Right renal cortex interstitium (tissue), 3 donors: ENCODE measurements around the gene UQCRHL. TPM values are rescaled to one million over a fixed set of nuclear protein-coding genes. Genes with fewer than 3 reads are reported as not detected.
"Not testable (repeated sequence)": the region's sequence is repeated elsewhere in the genome, so short reads cannot be mapped to it uniquely, and the experiment has no call there.

Experiments used
- DNase-seq, 3 donors: peaks; one replicate each; pipeline ENCODE4 v3.0.0-alpha.2; 2013; ENCODE audit warnings: low read depth in 3 of 3, low spot score in 2 of 3
- polyA plus RNA-seq, 3 donors: library from polyadenylated mRNA; unstranded; fragments of 120-200 nt; gene quantifications; one replicate each; pipeline ENCODE4 v1.2.1, GENCODE V29; 2013; ENCODE audit not compliant: insufficient read length in 3 of 3

Gene UQCRHL
- polyA plus RNA-seq, result 1 to 10 TPM in 2 of 3 donors, under 1 TPM in 1; 0.92 to 1.1 (median 1.1) TPM

- not testable (repeated sequence) for DNase-seq
Observed at GRCh38 chr1:15807549-15807948, at the start of gene UQCRHL. Gene UQCRHL (minus strand): TSS chr1:15807649. CDS start chr1:15807649, 0 bp downstream.

GRCh38 chr1:15856888-15857287, 49.4 kb upstream of the UQCRHL start:
- DNase-seq, result no peak

- no peak for DNase-seq
Observed at GRCh38 chr1:15852828-15853302, 45.4 kb upstream of the UQCRHL start.

- DNase-seq, result no peak
Observed at GRCh38 chr1:15852036-15852827, 44.8 kb upstream of the UQCRHL start.

GRCh38 chr1:15851210-15852035, 44.0 kb upstream of the UQCRHL start:
- DNase-seq, result no peak

GRCh38 chr1:15850471-15851001, 43.1 kb upstream of the UQCRHL start:
- DNase-seq, result no peak

- DNase-seq, result peak in 2 of 3 donors; percentile 74 to 84
Observed at GRCh38 chr1:15849775-15850324, 42.4 kb upstream of the UQCRHL start.

GRCh38 chr1:15848929-15849774, 41.7 kb upstream of the UQCRHL start:
- DNase-seq, result peak in 2 of 3 donors; percentile 79 to 84

GRCh38 chr1:15848143-15848928, 40.9 kb upstream of the UQCRHL start:
- no peak for DNase-seq

GRCh38 chr1:15847893-15848142, 40.4 kb upstream of the UQCRHL start:
- DNase-seq, result no peak

- peak; percentile 92 to 95 (median 94) for DNase-seq
Observed at GRCh38 chr1:15847100-15847892, 39.8 kb upstream of the UQCRHL start, which contains the start of gene SPEN. Gene SPEN (plus strand): TSS chr1:15847707. CDS start chr1:15848068, 361 bp downstream.

- not testable (repeated sequence) for DNase-seq
Observed at GRCh38 chr1:15846056-15846455, 38.6 kb upstream of the UQCRHL start.

- DNase-seq, result no peak
Observed at GRCh38 chr1:15843826-15844572, 36.5 kb upstream of the UQCRHL start.

GRCh38 chr1:15838721-15839120, 31.3 kb upstream of the UQCRHL start:
- no peak for DNase-seq

GRCh38 chr1:15837931-15838330, 30.5 kb upstream of the UQCRHL start:
- no peak for DNase-seq

- no peak for DNase-seq
Observed at GRCh38 chr1:15836772-15837669, 29.6 kb upstream of the UQCRHL start.

GRCh38 chr1:15836511-15836771, 29.0 kb upstream of the UQCRHL start:
- not testable (repeated sequence) for DNase-seq
